22Rv1 (cell line): ENCODE data around the gene IGSF22.

Source experiments
- H3K27ac ChIP-seq: fragments of 450-650 bp; 2 replicates; pipeline ENCODE4 v1.5.1; 2017
- ZFX ChIP-seq: fragments of 450-650 bp; IDR thresholded peaks from 2 replicates; pipeline ENCODE4 v1.6.1; 2017; ENCODE audit warnings: antibody characterized with exemption, borderline replicate concordance
- TF ChIP-seq, protein P1 (sequence below): fragments of 450-650 bp; IDR thresholded peaks from 2 replicates; pipeline ENCODE4 v1.5.1; 2017; ENCODE audit warnings: mild to moderate bottlenecking

Gene IGSF22

DNA sequence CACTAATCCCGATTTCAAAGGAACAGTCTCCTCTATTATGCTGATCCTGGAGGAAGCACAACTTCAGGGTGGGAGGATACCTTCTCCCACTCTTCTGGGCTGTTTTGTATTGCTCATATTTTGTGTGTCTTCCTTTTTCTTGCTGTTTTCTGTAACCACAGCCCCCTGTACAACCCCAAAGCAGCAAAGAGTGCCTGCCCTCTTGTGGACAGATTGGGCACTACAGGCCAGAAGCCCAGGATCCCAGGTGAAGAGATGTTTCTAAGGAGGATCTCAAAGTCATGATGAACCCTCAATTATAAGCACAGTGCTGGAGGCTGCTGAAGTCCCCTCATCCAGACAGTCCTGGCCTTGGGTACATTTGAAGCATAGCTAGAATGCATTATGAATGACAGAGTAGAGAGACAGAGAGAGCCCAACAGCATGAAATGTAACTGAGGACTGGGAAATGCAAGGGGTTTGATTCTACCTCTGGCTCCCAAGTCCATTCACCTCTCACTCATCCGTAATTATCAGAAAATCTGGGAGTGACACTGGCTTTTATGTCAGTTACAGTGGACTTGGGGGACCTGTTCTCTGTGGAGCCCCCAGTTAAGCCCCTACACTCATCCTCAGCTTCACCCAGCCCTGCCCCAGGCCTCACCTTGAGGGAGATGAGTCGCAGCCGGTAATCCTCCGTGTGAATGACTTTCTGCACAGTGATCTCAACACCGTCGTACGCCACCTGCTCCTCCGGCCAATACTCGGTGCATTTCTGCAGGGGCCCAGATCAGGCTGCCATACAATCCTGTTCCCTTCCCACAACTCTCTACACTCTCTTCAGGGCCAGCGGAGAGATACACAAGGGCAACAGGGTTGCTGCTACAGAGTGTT, 6.2 kb upstream of the IGSF22 start:
- TF ChIP-seq, protein P1, sequence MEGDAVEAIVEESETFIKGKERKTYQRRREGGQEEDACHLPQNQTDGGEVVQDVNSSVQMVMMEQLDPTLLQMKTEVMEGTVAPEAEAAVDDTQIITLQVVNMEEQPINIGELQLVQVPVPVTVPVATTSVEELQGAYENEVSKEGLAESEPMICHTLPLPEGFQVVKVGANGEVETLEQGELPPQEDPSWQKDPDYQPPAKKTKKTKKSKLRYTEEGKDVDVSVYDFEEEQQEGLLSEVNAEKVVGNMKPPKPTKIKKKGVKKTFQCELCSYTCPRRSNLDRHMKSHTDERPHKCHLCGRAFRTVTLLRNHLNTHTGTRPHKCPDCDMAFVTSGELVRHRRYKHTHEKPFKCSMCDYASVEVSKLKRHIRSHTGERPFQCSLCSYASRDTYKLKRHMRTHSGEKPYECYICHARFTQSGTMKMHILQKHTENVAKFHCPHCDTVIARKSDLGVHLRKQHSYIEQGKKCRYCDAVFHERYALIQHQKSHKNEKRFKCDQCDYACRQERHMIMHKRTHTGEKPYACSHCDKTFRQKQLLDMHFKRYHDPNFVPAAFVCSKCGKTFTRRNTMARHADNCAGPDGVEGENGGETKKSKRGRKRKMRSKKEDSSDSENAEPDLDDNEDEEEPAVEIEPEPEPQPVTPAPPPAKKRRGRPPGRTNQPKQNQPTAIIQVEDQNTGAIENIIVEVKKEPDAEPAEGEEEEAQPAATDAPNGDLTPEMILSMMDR, result peak; percentile 97
- TF ChIP-seq ZFX, result no peak
- H3K27ac ChIP-seq, result no peak overlapping the region

DNA sequence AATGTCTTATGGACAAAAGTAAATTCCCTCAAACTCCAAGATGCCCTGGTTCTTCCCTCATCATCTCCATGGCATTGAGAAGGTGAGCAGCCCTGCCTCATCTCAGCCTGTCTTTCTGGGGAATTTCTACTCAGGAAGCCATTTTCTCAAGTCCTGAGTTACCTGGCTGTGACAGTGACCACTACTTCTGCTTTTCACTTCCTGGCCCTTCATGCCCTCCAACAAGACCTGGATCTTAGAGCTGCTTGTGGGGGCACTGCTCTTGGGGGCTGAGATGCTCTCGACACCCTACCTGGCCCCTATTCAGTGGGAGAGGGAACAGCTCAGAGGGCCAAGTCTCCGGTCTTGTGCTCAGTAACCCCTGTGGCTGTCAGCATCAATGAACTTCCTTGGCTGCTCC, 5.5 kb upstream of the IGSF22 start:
- no peak overlapping the region for H3K27ac ChIP-seq
- TF ChIP-seq, protein P1, result no peak
- TF ChIP-seq ZFX, result no peak

DNA sequence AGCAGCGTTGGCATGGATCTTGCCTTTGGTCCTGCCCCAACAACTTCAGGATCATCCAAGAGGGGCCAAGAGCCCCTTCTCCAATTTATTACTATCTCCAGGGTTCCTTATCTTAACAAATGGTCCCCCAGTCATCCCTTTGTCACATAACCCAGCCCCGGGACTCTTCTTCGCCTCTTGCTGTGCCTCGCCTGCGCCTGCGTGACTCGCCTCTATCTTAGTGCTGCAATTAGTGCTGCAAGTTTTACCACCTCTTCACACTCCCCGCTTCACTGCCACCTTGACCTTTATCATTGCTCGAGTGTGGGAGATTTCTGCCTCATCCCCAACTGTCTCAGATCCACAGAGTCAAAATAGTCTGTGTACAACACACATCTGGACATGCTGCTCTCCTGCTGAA, 4.0 kb upstream of the IGSF22 start:
- no peak overlapping the region for H3K27ac ChIP-seq
- no peak for TF ChIP-seq ZFX
- TF ChIP-seq, protein P1, result no peak

DNA sequence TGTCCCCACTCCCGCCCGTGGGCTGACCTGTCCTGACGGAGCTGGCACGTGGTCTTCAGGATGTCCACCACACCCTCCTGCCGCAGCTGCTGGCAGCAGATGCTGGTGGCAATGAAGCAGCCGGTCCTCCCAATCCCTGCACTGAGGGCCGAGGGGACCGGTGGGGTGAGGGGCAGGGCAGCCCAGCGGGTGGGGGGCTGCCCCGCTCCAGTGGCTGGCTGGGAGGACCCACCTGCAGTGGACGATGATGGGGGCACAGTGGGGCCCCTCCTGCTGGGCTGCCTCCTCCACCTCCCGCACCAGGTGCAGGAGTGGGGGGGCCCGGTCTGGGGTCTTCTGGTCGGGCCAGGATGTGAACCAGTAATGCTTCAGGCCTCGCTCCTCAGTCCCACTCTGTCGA, 3.4 kb upstream of the IGSF22 start:
- TF ChIP-seq ZFX, result no peak
- TF ChIP-seq, protein P1, result no peak
- H3K27ac ChIP-seq, result no peak overlapping the region

DNA sequence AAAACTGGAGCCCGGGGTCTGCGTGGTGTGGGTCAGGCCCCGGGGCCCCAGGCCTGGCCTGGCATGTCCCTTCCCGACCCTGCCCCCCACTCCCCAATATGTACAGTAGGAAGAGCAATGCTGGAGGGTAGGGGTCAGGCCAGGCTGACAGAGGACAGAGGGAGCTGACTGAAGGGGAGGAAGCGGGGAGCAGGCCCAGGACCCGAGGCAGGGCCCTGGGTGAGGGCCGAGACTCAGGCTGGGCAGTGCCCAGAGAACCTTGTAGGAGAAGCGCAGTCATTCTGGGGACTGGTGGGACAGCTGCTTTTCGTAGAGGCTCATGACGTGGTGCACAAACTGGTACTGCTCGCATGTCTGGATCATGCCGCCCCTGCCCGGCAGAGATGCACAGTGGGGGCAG, 2.7 kb upstream of the IGSF22 start:
- no peak overlapping the region for H3K27ac ChIP-seq
- no peak for TF ChIP-seq ZFX
- TF ChIP-seq, protein P1, result no peak

DNA sequence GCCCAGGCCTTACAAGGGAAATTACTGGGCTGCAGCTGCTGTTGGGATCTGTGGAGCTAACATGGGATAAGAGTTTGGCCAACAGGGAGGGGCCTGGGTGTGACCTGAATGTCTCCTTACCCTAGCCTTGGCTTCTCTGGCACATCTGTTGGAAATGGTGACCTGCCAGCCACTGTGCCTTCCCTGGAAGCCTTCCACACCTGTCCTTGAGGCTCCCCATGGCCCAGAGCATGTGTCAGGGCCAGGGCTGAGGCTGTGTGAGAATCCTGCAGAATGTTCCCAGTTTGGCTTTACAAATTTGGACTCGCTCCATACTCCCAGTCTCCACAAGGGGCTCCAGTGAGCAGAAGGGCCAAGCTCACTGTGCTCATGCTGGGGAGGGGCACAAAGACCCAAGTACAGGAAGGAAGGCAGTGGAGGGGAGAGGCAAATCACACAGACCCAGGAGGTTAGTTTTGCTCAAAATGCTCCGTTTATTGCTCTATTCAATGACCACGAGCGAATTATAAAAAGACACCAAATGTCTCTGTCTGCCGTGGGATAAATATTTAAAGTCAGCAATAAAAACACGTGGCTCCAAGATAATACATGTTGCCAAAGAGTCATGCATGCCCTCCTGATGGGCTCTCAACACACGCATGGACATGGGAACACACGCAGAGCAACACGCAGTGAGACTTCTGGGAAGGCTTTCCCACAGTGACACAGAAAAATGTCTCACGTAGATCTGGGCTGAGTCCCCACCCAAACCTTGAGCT, 1.7 kb upstream of the IGSF22 start:
- no peak overlapping the region for H3K27ac ChIP-seq
- TF ChIP-seq, protein P1, result peak; percentile 92
- no peak for TF ChIP-seq ZFX

DNA sequence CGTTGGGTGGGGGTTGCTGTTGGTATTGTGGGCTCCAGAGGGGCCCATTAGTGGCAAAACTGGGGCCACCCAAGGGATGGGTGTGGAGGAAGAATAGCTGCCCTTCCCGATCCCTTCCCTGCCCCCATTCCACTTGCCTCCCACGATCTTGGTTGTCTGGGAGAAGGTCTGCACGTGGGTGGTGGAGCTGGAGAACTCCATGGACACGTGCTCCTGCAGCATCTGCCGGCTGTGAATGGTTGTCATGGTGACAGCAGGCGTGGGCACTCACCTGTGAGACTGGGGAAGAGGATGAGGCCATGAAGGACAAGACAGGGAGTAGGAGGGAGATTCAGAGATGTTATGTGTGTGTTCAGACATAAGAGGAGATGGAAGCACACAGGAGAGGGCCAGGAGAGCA, 2.0 kb downstream of the IGSF22 start:
- no peak for TF ChIP-seq ZFX
- TF ChIP-seq, protein P1, result no peak

More for the DNA sequence above, 2.0 kb downstream of the IGSF22 start:
- H3K27ac ChIP-seq, result no peak overlapping the region
